T-helper 22 cell (primary cell): ENCODE results near the gene CREB3L2.
"Not testable (repeated sequence)": the region's sequence is repeated elsewhere in the genome, so short reads cannot be mapped to it uniquely, and the experiment has no call there.

Experiments
- DNase-seq: peaks from one replicate; pipeline ENCODE4 v3.0.0-alpha.2; 2020; ENCODE audit warnings: low read depth

CREB3L2 gene

DNA sequence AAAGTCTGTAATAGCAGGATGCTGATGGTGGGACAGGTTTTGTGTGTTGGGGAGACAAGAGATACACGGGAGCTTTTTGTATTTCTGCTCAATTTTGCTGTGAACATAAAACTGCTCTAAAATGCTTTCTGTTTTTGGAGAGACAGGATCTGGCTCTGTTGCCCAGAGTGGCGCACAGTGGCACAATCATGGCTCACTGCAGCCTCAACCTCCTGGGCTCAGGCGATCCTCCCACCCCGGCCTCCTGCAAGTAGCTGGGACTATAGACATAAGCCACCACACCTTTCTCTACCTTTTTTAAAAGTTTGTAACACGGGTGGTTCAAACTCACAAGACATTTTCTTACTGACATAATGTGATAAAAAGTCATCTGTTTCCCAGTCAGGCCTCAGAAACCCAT, 14.3 kb downstream of the CREB3L2 start:
- DNase-seq, result no peak

DNA sequence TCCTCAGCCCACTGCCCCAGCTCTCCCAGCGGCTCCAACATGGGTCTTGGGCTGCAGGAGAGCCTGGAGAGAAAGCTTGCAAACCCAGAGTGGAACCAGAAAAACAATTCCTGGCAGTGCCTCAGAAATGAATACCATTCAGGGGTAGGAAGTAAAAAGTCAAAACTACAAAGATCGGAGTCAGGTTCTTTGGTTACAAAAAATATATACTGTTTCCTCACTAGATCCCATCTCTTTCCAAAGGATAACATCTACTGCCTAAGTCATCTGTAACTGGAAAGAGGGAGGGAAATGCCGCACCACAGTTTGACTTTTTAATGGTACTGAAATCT, 14.9 kb downstream of the CREB3L2 start:
- DNase-seq, result no peak

DNA sequence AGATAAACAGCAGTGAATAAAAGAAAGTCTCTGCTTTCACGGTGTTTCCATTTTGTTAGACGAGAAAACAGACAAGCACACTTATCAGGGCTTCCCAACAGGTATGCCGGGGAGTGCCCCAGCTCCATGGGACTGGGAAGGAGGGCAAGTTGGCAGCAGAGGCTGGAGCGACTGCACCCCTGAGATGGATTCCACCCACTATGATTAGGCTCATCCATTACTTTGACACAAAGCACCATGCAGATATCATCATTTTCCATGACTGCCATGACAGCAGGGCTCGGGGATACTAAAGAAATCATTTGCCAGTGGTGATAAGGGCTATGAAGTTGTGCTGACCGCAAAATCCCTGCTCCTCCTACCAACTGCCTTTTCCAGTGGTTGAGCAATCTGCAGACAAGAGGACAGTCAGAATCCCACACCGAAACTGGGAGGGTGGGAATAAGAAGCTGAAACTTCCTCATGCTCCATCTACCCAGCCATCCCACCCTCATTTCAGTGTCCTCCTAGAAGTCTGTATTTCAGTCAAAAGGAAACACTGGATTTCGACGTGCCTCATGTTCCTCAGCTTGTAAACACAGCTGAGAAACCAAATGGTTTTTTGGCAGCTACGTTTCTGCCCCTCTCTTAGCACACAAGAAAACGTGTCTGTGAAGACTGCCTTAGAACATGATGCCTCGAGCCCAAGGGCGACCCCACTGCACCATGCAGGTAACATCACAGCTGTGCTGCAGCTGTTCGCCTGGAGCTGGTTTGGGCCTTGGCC, 15.5 kb downstream of the CREB3L2 start:
- no peak for DNase-seq

DNA sequence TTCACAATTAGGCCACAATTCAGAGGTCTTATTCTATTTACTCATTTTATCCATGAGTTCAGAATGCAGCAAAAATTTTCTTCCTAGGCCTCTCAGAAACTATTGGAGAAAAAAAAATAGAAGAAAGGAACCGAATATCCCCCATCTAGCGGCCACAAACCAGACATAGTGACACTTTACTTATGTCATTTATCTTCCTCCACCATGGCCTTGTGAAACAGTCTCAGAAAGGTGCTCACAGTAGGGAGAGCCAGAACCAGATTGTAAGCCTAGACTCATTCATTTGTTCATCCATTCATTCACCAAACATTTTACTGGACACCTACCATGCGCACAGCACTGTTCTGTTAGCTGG, 16.0 kb downstream of the CREB3L2 start:
- DNase-seq, result no peak

DNA sequence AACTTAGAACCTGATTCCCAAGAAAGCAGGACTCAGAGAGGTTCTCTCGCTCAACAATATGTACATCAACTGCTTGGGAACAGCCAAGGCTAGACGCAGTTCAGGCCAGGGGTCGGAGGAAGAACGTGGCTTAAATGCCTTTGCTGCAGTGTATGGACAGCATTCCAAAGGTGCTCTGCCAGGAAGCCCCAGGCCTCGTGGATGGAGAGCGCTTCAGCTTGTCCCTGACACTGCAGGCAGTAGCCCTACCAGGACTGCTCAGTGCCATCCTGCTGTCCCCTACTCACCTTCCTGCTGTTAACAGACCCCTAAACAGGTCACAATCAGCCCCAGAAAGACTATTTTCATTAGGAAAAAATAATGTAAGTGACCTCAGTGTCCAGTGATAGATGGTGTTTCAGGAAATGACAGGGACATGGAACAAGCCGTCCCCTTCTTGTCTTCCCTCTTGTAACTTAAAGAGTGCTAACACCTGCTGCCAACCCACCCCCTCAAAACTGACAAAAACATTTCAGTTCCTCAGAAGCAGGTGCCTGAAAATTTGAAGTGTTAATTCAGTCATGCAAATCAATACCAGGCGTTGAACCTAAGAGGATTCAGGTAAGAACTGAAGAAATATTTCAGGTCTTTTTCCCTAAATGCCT, 16.5 kb downstream of the CREB3L2 start:
- no peak for DNase-seq

DNA sequence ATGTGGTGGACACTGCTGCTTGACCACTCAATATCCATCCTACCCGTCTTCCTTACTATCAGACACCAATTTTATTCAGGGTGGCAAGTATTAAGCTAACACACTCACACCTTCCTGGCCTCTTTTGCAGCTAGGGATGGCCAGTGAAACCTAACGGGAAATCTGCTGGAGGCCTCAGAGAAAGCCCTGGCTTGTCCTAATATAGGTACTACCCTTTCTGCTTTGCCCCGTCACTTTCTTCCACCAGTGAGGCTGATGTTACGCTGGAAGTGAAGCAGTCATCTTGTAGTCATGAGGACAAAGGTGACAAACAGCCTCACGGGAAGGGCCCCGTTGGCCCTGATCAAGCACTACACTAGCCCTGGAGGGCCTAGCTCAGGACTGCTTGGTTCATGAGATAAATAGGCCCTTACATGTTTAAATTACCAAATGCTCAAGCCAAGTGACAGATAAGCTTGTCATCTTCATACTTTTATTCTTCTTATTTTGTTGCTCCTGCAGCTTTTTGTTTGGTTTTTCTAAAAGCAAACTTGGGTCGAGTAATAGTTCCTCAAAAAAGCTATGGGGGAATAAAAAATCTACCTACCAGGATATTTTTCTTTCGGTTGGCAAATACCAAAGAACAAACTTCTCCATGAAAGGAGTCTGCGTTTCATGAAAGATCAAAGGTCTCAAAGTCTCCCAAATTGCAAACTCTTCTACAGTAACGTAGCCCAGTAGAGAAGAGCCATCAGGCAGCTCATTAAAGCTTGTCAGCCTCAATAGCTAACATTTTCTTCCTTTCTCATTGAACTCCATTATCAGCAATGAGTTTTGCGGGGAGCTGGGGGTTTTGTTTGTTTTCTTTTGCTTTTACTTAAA, 17.5 kb downstream of the CREB3L2 start:
- DNase-seq, result no peak

DNA sequence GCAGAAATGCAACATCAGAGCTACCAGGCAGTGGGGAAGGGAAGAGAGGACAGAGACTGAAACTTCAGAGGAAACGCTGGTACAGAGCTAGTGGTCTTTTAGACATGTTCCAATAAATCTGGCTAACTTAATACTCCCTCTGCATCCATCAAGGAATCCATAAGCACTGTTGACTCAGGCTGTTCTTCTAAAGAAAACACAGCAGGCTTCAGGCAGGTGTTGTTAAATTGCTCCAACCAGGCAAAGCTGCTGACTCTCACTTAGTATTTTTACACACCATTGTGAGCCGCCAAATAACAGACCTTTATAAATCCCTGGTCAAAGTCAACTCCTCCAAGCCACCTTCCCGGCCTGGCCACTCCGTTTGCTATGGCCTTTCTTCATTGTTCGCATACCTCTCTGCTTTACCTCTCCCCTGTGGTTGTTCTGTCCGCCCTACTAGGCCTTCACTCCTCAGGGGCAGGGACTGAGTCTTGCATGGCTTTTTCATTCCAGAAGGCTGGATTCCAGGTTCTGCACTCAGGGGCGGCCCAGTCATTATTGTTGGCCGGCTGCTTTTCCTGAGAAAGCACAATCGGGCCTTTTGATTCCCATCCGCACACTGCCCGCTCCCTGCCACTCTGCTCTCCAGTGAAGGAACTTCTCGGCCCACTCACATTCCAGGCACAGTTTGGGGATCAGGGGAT, 18.4 kb downstream of the CREB3L2 start:
- no peak for DNase-seq

DNA sequence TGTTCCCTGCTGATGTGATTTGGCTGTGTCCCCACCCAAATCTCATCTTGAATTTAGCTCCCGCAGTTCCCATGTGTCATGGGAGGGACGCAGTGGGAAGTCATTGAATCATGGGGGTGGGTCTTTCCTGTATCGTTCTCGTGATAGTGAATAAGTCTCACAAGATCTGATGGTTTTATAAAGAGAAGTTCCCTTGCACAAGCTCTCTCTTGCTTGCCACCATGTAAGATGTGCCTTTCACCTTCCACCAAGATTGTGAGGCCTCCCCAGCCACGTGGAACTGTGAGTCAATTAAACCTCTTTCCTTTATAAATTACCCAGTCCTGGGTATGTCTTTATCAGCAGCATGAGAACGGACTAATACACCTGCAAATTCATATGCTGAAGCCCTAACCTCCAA, 19.5 kb downstream of the CREB3L2 start:
- DNase-seq, result not testable (repeated sequence)

DNA sequence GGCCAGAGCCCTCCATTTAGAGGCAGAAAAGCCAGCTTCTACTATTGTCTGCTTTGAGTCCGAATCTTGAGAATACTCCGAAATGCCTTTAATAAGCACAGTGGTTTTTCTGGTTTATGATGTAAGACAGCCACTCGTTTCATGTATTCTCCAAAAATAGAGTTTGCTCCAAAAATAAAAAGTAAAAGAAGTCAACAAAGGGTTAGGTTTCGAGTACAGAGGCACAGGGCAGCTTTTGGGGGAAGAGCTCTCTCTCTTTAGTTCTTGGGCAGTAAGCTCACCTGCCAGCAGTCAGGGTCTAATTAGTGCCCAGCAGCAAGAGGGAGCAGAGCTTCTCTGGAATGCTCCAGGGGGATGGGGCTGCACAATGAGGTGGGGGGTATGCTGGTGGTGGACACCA, 20.2 kb downstream of the CREB3L2 start:
- DNase-seq, result no peak

DNA sequence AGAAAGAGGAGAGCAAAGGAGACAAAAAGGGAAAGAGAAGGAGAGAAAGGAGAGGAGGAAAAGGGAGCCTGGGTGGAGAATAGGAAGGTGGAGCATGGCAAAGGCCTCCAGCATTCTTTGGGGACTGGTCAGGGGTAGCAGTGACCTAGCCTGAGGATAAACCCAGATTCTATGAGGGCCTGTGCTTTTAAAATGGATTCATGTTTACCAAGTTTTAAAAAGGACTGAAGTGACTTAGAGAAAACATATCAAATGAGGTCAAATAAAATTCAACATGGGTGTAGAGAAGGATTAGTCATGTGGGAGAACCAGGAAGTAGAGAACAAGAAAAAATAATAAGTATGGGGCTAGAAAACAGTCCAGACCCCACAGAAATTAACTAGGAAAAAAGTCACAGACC, 20.7 kb downstream of the CREB3L2 start:
- no peak for DNase-seq

DNA sequence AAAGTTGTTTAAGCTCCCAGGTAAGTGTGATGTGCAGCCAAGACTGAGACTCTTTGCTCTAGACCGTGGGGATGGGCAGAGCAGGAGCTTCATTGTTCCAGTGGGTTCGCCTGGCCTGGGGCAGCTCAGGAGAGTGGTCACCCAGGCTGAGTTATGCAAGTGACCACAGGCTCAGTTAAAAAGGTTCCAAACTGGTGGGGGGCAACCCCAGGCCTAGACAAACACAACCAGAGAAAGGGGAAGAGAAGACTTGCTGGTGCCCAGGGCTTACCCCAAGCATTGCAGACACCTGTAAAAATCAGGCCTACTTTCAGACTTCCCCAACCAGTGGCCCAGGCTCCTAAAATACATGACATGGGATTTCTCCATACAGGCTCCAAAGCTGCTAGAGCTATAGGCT, 21.6 kb downstream of the CREB3L2 start:
- no peak for DNase-seq

DNA sequence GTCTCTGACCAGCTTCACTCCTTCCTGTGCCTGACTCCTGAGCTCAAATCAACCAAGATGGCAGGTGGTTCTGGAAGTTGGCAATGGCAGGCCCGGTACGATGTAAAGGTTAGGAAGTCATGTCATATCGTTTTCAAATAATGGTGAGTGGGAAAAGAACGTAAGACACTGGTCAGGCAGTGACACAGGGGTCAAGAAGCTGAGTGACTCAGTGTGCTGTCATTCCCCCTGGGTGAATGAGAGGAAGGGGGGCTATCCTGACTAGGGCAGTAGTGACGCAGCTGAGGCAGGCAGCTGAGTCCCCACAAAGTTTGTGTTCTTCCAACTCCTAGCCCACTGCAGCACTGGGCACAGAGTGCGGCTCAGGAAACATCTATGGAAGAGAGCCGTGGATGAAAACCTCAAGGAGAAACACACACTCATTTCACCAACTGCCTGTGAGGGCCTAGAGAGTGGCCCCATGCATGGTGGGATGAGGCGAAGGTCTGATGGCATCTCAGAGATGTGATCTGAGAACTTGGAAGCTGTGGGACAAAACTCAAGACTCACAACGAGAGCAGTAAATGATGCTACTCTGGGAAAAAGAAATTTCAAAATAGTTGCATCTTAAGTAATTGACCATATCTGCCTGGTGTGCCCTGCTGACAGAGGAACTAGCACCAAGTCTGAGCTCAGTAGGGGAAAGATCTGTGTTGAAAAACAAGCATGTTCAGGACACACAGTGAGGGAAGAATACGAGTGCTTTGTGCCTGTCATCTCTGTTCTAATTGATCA, 23.2 kb downstream of the CREB3L2 start:
- DNase-seq, result no peak

DNA sequence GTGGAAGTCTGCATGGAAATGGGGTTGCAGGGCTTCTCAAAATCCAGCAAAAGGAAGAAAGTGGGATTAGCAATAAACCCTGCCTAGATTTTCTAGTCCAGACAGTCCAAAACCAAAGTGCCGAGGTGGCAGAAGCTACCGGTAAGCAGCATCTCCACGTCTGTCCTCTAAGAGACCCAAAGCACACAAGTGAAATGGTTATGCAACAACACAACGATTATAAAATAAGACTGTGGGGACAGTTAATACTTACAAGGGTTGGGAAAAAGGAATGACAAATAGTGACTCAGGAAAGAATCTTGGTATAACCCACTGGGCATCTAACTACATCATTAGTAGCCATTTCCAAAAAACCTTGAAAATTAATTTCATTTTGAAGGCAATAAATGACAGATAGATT, 24.7 kb downstream of the CREB3L2 start:
- DNase-seq, result no peak

DNA sequence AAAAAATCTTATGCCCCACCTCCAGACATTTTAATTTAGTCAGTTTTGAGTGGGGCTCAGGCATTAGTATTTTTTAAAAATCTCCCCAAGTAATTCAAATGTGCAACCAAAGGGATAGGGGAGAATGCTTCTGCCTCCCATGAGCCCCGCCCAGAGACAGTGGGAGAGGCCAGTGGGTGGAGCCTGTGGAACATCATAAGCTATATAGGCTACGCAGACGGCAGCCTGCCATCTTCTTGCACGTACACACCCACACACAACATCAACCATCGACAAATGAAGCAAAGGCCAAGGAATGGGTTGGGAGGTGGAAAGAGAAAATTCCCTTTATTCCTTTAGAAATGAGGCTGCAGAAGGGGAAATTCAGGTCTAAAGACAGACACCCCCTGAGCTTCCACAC, 25.2 kb downstream of the CREB3L2 start:
- DNase-seq, result no peak

DNA sequence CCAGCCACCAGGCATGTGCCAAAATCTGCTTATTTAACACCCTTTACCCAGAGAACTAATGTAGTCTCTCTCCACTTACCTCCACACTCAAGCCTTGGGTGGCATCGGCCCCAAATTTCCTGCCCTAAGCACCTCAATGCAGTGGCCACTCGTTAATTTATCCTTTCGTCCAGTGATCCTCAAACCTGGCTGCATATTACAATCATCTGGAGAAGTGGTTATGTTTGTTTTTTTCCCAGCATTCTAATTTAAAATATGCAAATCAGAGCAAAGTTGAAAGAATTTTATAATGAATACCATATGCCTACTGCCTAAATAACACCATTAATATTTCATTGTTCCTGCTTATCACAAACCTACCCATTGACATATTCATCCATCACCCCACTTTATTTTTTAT, 25.7 kb downstream of the CREB3L2 start:
- no peak for DNase-seq

DNA sequence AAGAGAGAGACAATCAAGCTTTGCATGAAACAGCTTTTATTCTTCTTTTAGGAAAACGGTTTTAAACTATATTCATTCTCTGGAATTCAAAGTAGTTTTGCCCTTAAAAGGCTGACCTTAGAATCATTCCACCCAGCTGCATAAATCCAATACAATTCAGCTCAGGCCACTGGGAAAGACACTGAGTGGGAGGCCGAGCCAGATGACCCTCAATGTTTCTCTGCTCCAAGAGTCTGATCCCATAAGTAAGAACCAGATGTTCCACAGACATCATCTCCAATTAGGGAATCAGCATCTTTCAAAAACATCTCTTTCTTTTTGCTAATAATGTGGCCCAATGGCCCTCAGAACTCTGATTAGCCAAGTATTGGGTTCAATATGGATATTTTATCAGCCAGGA, 26.1 kb downstream of the CREB3L2 start:
- DNase-seq, result no peak

DNA sequence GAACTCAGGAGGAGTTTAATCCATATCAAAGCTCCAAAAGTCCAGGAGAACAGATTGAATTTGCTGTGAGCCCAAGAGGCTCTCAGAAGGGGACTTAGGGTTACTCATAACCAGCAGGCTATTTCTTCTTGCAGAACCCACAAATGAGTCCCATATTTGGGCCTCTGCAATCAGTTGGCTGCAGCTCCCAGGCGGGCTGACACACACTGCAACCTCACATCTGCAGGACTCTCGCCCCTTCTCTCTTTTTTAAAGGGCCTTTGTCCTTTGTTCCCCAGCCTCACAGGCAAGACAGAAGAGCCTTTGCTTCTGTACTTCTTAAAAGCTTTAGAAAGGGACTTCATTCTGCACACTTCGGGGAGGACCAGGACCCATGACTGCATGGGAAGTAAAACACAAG, 26.7 kb downstream of the CREB3L2 start:
- DNase-seq, result no peak

DNA sequence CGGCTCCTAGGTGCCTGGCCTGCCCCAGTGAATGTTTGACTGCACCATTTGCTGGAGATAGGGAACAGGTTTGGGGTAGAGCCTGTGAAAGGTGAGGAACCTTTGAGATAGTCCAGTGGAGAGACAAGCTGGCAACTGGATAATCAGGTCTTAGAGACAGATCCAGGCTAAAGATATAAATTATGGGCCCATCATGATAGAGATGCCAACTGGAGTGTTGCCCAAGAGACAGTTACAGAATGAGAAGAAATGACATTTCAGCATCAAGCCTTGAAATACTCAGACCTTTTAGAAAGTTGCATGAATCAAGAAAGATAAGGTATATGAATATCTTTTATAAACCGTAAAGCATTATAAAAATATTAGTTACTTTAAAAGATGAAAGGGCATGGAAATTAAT, 27.1 kb downstream of the CREB3L2 start:
- DNase-seq, result no peak

DNA sequence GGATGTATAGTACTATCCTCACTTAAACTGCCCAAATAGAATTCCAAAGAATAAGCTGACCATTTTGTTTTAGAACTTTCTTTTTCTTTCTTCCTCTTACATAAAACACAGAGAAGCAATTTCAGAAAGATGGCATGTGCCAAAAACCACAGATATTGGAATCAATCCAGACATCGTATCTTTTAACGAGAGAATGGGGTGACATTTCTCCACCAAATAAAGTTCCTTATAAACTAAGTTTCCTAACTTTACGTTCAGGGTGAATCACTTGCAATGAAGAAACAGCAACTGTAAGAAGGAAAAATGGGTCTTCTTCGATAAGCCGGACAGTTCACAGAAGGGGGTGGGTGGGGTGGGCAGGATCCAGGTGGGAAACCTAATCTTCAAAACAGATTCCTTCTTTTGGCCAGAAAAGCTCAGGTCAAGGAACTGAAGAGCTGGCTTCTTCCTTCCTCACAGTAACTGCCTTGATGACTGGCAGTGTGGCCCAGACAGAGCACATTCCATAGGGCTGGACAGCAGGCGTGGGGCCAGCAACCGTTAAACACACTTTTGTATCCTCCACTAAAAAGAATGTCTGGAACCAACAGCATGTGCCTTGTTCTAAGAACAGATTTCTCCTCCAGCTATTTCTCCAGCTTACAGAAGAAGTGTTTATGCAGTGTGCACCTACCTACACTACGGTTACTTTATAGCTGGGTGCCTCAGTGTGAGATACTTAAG, 31.5 kb downstream of the CREB3L2 start:
- DNase-seq, result no peak

DNA sequence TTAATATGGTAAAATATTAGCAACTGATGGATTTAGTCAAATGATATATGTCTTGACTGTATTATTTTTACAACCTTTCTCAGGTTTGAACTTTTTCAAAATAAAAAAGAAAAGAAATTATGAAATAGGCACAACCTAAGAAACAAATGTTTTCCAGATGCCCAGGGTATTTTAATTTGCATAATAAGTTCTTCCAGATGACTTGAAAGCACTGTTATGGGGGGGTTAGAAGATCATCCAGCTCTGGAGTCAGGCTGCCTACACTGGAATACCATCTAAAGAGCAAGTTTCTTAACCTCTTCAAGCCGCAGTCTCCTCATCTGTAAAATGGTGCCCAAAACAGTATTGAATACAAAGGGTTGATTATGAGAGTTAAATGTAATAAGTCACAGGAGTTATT, 32.1 kb downstream of the CREB3L2 start:
- no peak for DNase-seq

DNA sequence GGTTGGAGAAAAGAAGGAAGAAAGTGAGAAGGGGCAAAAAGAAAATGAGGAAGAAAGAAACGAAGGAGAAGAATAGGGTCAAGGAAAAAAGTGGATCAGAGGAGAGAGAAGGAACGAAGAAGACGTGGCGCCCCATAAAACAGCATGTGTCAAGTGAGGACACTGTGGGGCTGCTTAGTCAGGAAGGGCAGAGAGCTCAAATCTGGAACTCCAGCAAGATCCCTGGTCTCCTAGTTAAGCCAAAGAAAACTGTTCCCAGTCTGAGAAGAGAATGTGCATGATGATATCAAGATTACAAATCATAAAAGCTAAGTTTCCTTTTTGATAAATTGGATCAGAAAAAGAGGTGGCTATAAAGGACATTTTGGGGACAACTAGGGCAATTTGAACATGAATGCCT, 33.0 kb downstream of the CREB3L2 start:
- no peak for DNase-seq
